Neural progenitor cell (in vitro differentiated cells): Measurements from ENCODE around the gene MSI2. TPM values are rescaled to one million over a fixed set of nuclear protein-coding genes. Genes with fewer than 3 reads are reported as not detected.

Source experiments
- DNase-seq: peaks from one replicate; pipeline ENCODE4 v3.0.0-alpha.2; 2016; ENCODE audit warnings: low spot score
- H2AFZ ChIP-seq: fragments of 200-600 bp; sonication (generic); replicated peaks from 2 replicates; pipeline ENCODE4 v1.6.1; 2016; ENCODE audit warnings: antibody characterized with exemption
- H3F3A ChIP-seq: fragments of 200-600 bp; sonication (generic); 2 replicates; pipeline ENCODE4 v1.6.1; 2016; ENCODE audit warnings: antibody characterized with exemption, low read depth
- H3K27ac ChIP-seq: fragments of 200-600 bp; sonication (generic); 2 replicates; pipeline ENCODE4 v1.5.1; 2016; ENCODE audit warnings: mild to moderate bottlenecking
- H3K27me3 ChIP-seq: fragments of 200-600 bp; sonication (generic); 2 replicates; pipeline ENCODE4 v1.6.1; 2016; ENCODE audit warnings: mild to moderate bottlenecking, moderate library complexity
- H3K36me3 ChIP-seq: fragments of 200-600 bp; sonication (generic); 2 replicates; pipeline ENCODE4 v1.5.1; 2016
- H3K4me1 ChIP-seq: fragments of 200-600 bp; sonication (generic); 2 replicates; pipeline ENCODE4 v1.6.1; 2016; ENCODE audit warnings: mixed run types
- H3K4me2 ChIP-seq: fragments of 200-600 bp; sonication (generic); 2 replicates; pipeline ENCODE4 v1.6.1; 2016
- H3K4me3 ChIP-seq: fragments of 200-600 bp; sonication (generic); 2 replicates; pipeline ENCODE4 v1.5.1; 2016
- H3K79me2 ChIP-seq: fragments of 200-600 bp; sonication (generic); 2 replicates; pipeline ENCODE4 v1.6.1; 2016; ENCODE audit warnings: low read depth
- H3K9ac ChIP-seq: fragments of 200-600 bp; sonication (generic); 2 replicates; pipeline ENCODE4 v1.6.1; 2016
- H3K9me3 ChIP-seq: fragments of 200-600 bp; sonication (generic); 2 replicates; pipeline ENCODE4 v1.5.1; 2016; ENCODE audit warnings: low read depth
- H4K20me1 ChIP-seq: fragments of 200-600 bp; sonication (generic); 2 replicates; pipeline ENCODE4 v1.6.1; 2016; ENCODE audit warnings: low read depth
- H3K27ac Mint-ChIP-seq: 3 replicates; pipeline ENCODE4 v1.8.0; 2021; ENCODE audit warnings: mixed read lengths
- H3K27me3 Mint-ChIP-seq: 2 replicates; pipeline ENCODE4 v1.8.0; 2022; ENCODE audit warnings: low read depth, mild to moderate bottlenecking, inconsistent platforms, moderate library complexity, mixed read lengths; ENCODE audit not compliant: insufficient read depth
- H3K36me3 Mint-ChIP-seq: 3 replicates; pipeline ENCODE4 v1.8.0; 2021; ENCODE audit warnings: mixed read lengths
- H3K4me1 Mint-ChIP-seq: 3 replicates; pipeline ENCODE4 v1.8.0; 2021; ENCODE audit warnings: mixed read lengths
- H3K4me3 Mint-ChIP-seq: 3 replicates; pipeline ENCODE4 v1.8.0; 2021; ENCODE audit warnings: mild to moderate bottlenecking, moderate library complexity, mixed read lengths
- H3K9me3 Mint-ChIP-seq: 3 replicates; pipeline ENCODE4 v1.8.0; 2020; ENCODE audit warnings: mixed read lengths
- CTCF ChIP-seq: fragments of 200-600 bp; sonication (generic); IDR thresholded peaks from 2 replicates; pipeline ENCODE4 v1.5.1; 2017; ENCODE audit warnings: antibody characterized with exemption, mild to moderate bottlenecking
- EZH2 ChIP-seq: fragments of 200-600 bp; sonication (generic); IDR thresholded peaks from 2 replicates; pipeline ENCODE4 v1.6.1; 2017; ENCODE audit warnings: antibody characterized with exemption, mild to moderate bottlenecking, moderate library complexity
- EZH2phosphoT487 ChIP-seq: fragments of 200-600 bp; sonication (generic); IDR thresholded peaks from 2 replicates; pipeline ENCODE4 v1.6.1; 2017; ENCODE audit warnings: antibody characterized with exemption
- total RNA-seq: library from RNA; depleted of rRNA; stranded (reverse); fragments of >200 nt; gene quantifications from 2 replicates; pipeline ENCODE4 v1.2.3, GENCODE V29; 2015; ENCODE audit warnings: low replicate concordance

MSI2 gene
- total RNA-seq, 1 donor from 2014 or later = 96.9 TPM

GRCh38 chr17:57466521-57466920, 210.2 kb downstream of the MSI2 start:
- no peaks in the 10 kb centered on the region for H3K9me3 ChIP-seq
- peak overlapping the region; percentile 43 for H3K27ac ChIP-seq
- no peak overlapping the region for H3K9ac ChIP-seq
- H3K27me3 ChIP-seq = no peaks in the 10 kb centered on the region
- peaks cover 74% of the 10 kb centered on the region for H3K4me1 ChIP-seq
- Mint-ChIP-seq H3K4me1 (peaks cover 86% of the 10 kb centered on the region), H3K36me3 (peaks cover 15% of the 10 kb centered on the region), H3K9me3 (no peaks in the 10 kb centered on the region), H3K27ac (peak overlapping the region; percentile 65), H3K27me3 (peaks cover 6% of the 10 kb centered on the region), H3K4me3 (peak overlapping the region; percentile 63)
- peaks cover 68% of the 10 kb centered on the region for H3F3A ChIP-seq
- TF ChIP-seq EZH2phosphoT487 (no peak), CTCF (no peak), EZH2 (no peak)
- H3K4me2 ChIP-seq = peak overlapping the region; percentile 71
- H2AFZ ChIP-seq = no peak overlapping the region
- H3K36me3 ChIP-seq = no peaks in the 10 kb centered on the region
- H4K20me1 ChIP-seq = peaks cover 87% of the 10 kb centered on the region
- peaks cover 96% of the 10 kb centered on the region for H3K79me2 ChIP-seq
- no peak for DNase-seq
- H3K4me3 ChIP-seq = peak overlapping the region; percentile 24

- Histone ChIP-seq H3K27me3 (no peaks in the 10 kb centered on the region), H3F3A (peaks cover 75% of the 10 kb centered on the region), H3K79me2 (peaks cover 92% of the 10 kb centered on the region), H2AFZ (no peak overlapping the region), H4K20me1 (peaks cover 90% of the 10 kb centered on the region), H3K9ac (no peak overlapping the region), H3K4me1 (peaks cover 79% of the 10 kb centered on the region), H3K9me3 (no peaks in the 10 kb centered on the region), H3K27ac (no peak overlapping the region), H3K36me3 (no peaks in the 10 kb centered on the region), H3K4me2 (peak overlapping the region; percentile 71), H3K4me3 (no peak overlapping the region)
- no peak for DNase-seq
- H3K9me3 Mint-ChIP-seq = no peaks in the 10 kb centered on the region
- H3K36me3 Mint-ChIP-seq = peaks cover 12% of the 10 kb centered on the region
- TF ChIP-seq EZH2phosphoT487 (no peak), CTCF (no peak), EZH2 (no peak)
- peak overlapping the region; percentile 0 for H3K27ac Mint-ChIP-seq
- peaks cover 7% of the 10 kb centered on the region for H3K27me3 Mint-ChIP-seq
- H3K4me3 Mint-ChIP-seq = no peak overlapping the region
- peaks cover 90% of the 10 kb centered on the region for H3K4me1 Mint-ChIP-seq
These were observed 210.9 kb downstream of the MSI2 start for GRCh38 chr17:57467226-57467625.

- Mint-ChIP-seq H3K27me3 (peaks cover 5% of the 10 kb centered on the region), H3K27ac (peak overlapping the region; percentile 50), H3K36me3 (peaks cover 10% of the 10 kb centered on the region), H3K4me1 (peaks cover 90% of the 10 kb centered on the region), H3K9me3 (no peaks in the 10 kb centered on the region), H3K4me3 (no peak overlapping the region)
- H3K4me2 ChIP-seq = no peak overlapping the region
- no peaks in the 10 kb centered on the region for H3K36me3 ChIP-seq
- no peak overlapping the region for H3K4me3 ChIP-seq
- DNase-seq = no peak
- H2AFZ ChIP-seq = no peak overlapping the region
- H3K4me1 ChIP-seq = peaks cover 79% of the 10 kb centered on the region
- H3K9ac ChIP-seq = no peak overlapping the region
- no peaks in the 10 kb centered on the region for H3K9me3 ChIP-seq
- peaks cover 92% of the 10 kb centered on the region for H3K79me2 ChIP-seq
- H4K20me1 ChIP-seq = peaks cover 90% of the 10 kb centered on the region
- H3K27me3 ChIP-seq = no peaks in the 10 kb centered on the region
- peaks cover 78% of the 10 kb centered on the region for H3F3A ChIP-seq
- TF ChIP-seq EZH2 (no peak), CTCF (no peak), EZH2phosphoT487 (no peak)
- H3K27ac ChIP-seq = no peak overlapping the region
These were observed 211.5 kb downstream of the MSI2 start for GRCh38 chr17:57467801-57468200.
